Hematopoietic multipotent progenitor cell treated with erythropoietin and hydrocortisone succinate and interleukin-3 and kit ligand, for 17 days (in vitro differentiated cells): ENCODE data around the gene TNIP2.
"Not testable (repeated sequence)": the region's sequence is repeated elsewhere in the genome, so short reads cannot be mapped to it uniquely, and the experiment has no call there.

Experiments
- DNase-seq: peaks from one replicate; pipeline ENCODE4 v3.0.0-alpha.2; 2015; ENCODE audit warnings: low spot score

Gene TNIP2

GRCh38 chr4:2767705-2768074 is 11.6 kb upstream of the TNIP2 start:
- no peak for DNase-seq

- DNase-seq: no peak
Observed at GRCh38 chr4:2767046-2767704, 11.0 kb upstream of the TNIP2 start.

GRCh38 chr4:2765832-2766526 is 9.8 kb upstream of the TNIP2 start:
- no peak for DNase-seq

DNA sequence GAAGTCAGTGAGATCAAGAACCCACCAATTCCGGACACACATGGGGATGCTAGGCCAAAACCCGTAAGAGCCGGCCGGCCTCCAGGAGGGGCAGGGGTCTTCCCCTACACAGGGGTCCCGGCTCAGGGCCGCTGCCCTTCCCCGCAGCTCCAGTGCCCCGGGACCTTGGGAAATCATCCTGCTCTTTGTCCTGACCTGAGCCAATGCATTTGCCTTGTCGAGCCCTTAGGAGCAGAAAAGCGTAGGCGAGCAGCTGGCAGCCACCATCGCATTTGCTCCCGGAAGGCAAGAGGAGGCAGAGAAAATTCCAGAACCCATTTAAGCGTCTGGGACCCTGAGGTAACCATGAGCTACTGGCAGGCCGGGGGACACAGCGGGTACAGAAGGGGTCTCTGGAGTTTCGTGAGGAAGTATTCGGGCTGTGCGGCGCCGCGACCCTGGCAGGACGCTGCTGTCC is 7.4 kb upstream of the TNIP2 start:
- no peak for DNase-seq

DNA sequence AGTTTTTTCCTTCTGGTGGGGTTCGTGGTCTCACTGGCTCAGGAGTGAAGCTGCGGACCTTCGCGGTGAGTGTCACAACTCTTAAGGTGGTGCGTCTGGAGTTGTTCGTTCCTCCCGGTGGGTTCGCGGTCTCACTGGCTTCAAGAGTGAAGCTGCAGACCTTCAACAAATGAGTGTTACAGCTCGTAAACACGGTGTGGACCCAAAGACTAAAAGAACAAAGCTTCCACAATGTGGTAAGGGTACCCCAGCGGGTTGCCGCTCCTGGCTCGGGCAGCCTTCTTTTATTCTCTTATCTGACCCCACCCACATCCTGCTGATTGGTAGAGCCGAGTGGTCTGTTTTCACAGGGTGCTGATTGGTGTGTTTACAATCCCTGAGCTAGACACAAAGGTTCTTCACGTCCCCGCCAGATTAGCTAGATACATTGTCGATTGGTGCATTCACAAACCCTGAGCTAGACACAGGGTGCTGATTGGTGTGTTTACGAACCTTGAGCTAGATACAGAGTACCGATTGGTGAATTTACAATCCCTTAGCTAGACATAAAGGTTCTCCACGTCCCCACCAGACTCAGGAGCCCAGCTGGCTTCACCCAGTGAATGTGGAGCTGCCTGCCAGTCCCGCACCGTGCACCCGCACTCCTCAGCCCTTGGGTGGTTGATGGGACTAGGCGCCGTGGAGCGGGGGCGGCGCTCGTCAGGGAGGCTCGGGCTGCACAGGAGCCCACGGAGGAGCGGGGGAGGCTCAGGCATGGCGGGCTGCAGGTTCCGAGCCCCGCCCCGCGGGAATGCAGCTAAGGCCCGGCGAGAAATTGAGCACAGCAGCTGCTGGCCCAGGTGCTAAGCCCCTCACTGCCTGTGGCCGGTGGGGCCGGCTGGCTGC is 6.6 kb upstream of the TNIP2 start:
- not testable (repeated sequence) for DNase-seq

DNA sequence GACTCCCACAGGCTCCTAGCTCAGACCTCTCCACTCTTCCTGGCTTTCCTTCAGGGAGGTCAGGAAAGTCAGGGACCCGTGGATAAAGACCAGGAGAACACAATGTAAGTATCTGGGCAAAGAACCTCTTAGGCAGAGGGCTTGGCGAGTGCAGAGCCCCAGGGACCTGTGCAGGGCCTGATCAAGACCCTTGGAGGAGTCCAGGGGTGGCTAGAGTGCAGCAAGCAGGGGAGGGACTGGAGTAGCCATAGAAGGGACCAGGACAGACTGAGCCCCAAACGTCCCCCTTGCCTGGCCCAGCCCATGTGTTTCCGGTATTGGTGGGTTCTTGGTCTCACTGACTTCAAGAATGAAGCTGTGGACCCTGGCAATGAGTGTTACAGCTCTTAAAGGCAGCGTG is 5.9 kb upstream of the TNIP2 start:
- DNase-seq: no peak

DNA sequence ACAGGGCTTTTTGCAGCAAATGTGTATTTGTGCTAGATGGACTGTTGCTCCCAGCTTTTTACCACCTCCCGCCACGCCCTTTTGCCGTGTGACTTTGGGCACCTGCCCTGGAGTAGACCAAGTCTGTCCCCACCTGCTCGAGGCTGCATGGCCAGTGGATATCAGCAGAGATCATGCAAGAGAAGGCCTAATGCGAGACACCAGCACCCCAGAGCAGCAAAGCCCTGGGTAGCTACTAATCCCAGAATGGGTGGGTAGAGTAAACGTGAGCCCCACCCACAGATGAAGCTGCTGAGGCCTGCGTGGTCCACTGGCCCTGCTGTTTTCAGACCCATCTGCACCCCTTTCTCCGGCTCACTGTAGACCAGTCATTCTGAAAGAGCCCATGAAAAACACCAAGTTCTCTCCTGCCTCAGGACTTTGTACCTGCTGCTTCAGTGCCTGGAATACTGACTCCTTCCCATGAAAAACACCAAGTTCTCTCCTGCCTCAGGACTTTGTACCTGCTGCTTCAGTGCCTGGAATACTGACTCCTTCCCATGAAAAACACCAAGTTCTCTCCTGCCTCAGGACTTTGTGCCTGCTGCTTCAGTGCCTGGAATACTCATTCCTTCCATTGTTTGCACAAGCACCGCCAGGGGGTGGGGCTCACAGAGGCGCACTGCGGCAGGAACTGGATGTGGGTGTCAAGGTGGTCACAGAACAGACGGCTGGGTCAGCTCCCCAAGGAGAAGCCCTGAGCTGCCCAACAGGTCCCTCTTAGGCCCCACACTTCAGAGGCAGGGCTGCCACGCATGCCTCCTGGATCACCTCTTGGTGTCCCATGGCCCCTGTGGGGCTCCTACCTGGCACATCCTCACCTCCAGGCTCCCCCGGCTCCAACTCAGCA is 5.1 kb upstream of the TNIP2 start:
- no peak for DNase-seq

DNA sequence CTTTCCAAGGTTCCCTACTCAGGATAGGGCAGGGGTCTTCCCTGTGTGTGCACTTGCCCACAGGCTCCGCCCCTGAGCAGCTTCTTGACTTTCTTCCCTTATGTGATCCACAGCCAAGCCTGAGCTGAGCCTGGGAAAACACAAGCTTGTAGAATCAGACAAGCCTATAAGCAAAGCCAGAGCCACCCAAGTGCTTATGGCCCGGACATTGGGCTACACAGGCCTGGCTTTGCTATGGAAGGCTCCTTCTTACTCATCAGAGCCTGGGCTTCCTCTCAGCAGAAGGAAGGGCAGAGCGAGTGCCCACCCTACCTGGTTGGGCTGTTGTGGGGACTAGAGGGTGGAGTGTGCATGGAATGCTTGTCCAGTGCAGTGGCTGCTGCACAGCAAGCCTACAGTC is 1.3 kb upstream of the TNIP2 start:
- no peak for DNase-seq

DNA sequence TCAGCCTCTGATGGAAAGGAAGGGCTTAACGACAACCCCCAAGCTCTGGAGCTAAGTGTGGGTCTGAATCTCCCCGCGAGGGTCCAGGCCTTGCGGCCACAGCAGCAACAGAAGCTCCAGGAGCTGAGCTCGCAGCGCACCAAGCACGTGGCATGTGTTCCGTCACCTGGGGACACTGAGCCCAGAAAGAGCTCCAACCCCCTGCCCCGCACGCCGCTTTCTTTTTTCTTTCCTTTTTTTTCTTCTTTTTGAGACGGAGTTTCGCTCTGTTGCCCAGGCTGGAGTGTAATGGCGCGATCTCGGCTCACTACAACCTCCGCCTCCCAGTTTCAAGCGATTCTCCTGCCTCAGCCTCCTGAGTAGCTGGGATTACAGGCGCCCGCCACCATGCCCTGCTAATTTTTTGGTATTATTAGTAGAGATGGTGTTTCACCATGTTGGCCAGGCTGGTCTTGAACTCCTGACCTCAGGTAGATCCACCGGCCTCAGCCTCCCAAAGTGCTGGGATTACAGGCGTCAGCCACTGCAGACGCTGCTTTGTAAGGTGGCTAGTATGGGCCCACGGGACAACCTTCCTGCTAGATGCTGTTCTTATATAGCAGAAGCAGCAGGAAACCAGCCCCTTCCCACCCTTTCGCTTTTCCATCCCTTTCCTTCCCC is 685 bp upstream of the TNIP2 start:
- DNase-seq: no peak

DNA sequence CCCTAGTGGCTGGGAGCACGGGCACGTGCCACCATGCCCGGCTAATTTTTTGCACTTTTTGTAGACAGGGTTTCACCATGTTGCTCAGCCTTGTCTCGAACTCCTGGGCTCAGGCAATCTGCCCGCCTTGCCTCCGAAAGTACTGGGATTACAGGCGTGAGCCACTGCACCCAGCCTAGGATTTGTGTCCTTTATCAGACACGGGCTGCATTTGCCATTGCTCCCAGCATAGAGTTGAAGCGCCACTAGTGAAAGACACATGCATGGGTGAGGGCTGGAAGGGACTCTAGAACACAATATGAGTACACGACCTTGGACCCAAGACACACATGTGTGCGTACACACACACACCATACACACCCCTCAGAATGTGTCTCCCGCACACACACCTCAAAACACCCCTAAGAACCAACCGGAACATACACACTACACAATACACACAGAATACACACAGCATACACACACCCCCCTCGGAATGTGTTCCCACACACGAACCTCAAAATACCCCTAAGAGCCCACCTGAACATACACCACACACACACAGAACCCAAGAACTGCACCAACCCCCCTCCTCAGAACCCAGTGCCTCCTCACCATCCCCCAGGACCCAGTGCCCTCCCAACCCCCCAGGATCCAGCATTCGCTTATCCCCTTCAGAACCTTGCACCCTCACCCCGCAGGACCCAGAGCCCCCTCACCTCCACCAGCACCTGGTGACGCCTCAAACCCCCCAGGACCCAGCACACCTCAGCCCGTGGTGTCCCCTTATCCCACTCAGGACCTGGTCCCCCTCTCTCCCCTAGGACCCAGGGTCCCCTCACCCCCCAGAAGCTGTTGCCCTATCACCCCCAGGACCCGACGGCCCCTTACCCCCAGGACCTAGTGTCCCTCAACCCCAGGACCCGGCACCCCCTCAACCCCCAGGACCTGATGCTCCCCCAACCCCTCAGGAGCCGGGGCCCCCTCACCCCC is 1.0 kb downstream of the TNIP2 start:
- DNase-seq: no peak

DNA sequence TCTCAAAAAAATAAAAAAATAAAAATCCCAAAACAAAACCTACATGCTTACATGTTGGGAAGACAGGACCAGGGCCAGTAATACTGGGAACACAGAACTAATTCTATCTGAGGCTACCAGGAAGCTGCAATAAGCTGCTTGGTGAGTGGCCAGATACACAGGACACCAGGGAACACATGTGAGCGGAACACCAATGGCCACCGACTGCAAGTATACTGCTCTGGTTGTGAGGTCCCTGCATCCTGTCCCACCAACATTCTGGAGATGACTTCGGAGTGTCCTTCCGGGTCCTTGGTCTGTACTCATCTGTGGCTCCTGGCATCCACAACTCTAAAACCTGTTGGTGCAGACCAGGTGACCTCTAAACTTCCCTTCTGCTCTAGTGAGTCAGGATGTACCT is 2.7 kb downstream of the TNIP2 start:
- no peak for DNase-seq

DNA sequence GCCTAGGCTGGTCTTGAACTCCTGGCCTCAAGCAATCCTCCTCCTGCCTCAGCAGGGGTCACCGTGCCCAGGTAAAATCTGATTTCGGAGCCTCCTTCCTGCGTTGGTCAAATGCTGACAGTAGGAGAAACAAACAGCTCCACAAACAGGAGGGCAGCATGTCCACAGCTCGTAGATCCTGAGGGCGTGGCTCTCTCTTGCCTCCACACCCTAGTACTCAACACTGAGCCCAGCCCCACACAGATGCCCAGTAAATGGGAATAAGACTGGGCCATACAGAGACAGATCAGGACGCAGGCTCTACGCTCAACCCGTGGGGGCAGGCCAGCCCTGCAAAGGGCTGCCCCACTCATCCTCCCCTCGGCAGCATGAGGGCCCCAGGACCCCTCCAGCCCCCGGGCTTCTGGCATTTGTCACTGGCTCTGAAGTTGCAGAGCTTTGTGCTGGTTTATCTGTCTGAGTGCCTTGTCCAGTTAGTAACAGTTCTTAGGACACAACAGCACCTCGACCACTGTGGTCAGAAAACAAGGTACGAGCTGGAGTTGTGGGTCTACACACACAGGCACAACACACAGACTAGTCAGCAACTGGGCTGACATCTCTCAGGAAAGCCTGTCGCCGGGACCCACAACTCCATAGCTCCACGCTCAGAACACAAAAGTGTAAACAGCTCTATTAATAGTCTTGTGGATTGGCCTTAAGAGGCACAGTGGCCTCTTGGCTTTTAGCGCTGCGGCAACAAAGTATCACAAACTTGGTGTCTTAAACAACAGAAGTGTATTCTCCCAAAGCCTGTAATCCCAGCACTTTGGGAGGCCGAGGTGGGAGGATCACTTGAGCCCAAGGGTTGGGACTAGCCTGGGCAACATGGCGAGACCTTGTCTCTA is 5.2 kb downstream of the TNIP2 start:
- no peak for DNase-seq

DNA sequence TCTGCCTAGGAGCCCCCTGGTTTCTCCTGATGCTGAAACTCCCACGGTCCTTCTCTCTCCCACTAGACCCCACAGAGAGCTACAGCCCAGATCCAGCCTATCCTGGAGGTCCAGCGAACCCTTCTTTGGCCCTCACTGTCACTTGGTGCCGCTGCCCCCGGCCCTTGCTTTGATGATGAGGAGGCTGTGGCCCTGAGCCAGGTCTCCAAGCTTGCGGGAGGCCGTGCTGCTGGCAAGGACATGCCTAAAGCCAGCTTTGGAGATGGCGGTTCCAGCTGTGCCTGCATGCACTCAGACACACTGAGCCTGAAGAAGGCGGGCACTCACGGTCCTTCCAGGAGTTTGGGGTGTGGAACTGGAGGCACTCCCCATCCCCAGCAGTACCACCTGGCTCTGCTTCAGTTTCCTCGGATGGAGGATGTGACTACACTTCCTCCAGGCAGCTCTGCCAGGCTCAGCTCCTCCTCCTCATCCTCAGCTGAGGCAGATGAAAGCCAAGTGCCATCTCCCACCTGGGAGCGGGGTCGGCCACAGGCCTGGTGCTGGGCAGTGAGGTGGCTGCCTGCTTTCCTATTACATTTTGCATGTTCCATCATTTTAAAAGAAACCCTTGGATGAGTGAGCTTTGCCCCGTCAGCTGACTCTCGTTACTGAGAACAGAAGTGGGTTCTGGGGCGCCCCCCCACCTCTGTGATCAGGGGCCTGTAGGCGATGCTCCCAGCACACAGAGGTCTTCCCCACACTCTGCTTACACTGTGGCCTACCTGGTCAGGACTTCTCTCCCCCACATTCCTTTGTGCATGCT is 9.0 kb downstream of the TNIP2 start:
- DNase-seq: no peak

- no peak for DNase-seq
Observed at GRCh38 chr4:2745981-2746806, 9.9 kb downstream of the TNIP2 start.

- no peak for DNase-seq
Observed at GRCh38 chr4:2745516-2745915, 10.6 kb downstream of the TNIP2 start.

- no peak for DNase-seq
Observed at GRCh38 chr4:2744576-2745270, 11.4 kb downstream of the TNIP2 start.
